Right lobe of liver (tissue), 4 donors: ENCODE results near the gene LCE2D.

Experiments
- POLR2A ChIP-seq: fragments of 450-650 bp; IDR thresholded peaks from one replicate; pipeline ENCODE4 v1.6.1; 2017; ENCODE audit warnings: antibody characterized with exemption, mild to moderate bottlenecking
- TF ChIP-seq, protein P1 (sequence below), 4 donors: fragments of 200-600 bp in 3 of 4; fragments of 450-650 bp in 1 of 4; IDR thresholded peaks; one replicate each; pipeline versions ENCODE4 v1.5.1 to v1.8.0; 2016 to 2022; ENCODE audit warnings: antibody characterized with exemption in 4 of 4, mild to moderate bottlenecking in 2 of 4
- donor health status: DM: no; HTN: no; CAD: no.
- donor health status: DM: no; HTN: no; CAD: no.
- donor health status: DM: no; HTN: yes; CAD: no.

DNA sequence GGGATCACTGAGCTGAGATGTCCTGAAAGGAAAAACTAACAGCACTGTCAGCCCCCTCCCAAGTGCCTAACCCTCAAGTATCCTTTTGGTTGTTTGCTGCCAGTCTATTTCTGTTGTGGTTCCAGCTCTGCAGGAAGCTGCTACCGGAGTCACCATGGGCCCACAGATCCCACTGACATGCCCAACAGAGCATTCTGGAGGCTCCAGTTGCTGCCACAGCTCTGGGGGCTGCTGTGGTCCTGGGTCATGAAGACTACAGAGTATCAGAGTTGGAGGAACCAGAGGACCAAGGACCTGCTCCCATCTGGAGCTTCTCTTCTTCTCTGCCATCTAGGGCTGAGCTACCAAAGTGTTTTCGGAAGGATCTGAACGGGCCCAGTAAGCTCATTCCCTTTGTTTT lies 41.2 kb upstream of the LCE2D start:
- TF ChIP-seq, protein P1, sequence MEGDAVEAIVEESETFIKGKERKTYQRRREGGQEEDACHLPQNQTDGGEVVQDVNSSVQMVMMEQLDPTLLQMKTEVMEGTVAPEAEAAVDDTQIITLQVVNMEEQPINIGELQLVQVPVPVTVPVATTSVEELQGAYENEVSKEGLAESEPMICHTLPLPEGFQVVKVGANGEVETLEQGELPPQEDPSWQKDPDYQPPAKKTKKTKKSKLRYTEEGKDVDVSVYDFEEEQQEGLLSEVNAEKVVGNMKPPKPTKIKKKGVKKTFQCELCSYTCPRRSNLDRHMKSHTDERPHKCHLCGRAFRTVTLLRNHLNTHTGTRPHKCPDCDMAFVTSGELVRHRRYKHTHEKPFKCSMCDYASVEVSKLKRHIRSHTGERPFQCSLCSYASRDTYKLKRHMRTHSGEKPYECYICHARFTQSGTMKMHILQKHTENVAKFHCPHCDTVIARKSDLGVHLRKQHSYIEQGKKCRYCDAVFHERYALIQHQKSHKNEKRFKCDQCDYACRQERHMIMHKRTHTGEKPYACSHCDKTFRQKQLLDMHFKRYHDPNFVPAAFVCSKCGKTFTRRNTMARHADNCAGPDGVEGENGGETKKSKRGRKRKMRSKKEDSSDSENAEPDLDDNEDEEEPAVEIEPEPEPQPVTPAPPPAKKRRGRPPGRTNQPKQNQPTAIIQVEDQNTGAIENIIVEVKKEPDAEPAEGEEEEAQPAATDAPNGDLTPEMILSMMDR (IDR thresholded peaks at IDR 0.05), result no peak
- TF ChIP-seq POLR2A, result no peak
